Natural killer cell treated with Interleukin-12 subunit alpha and Interleukin-12 subunit beta and Interleukin-15 and Interleukin-18, amount 100 ng/mL, for 72 hours (primary cell): ENCODE data around the gene TBX4. TPM values are rescaled to one million over a fixed set of nuclear protein-coding genes. Genes with fewer than 3 reads are reported as not detected.

Experiments used
- total RNA-seq, 2 donors: library from RNA; stranded (reverse); gene quantifications; one replicate each; pipeline ENCODE4 v1.2.3, GENCODE V29; 2022

TBX4 gene
- total RNA-seq, 2 donors from 2014 or later, result not detected

Other genes with a start within 250 kb of the TBX4 start
- gene TBX2, start 52.6 kb upstream of the TBX4 start, total RNA-seq, result under 1 TPM in 1 of 2 donors, not detected in 1; 0.08 TPM
- not detected for gene NACA2, start 138.8 kb downstream of the TBX4 start, total RNA-seq